GM20431 (cell line): ENCODE measurements around the gene PLEKHG5.
"Not testable (repeated sequence)": the region's sequence is repeated elsewhere in the genome, so short reads cannot be mapped to it uniquely, and the experiment has no call there.

Experiments
- in situ Hi-C: fragments of 300-500 bp; cut with MseI, MboI; formaldehyde crosslinking; loops from one replicate; pipeline ENCODE4 v1.15.0; 2020; ENCODE audit warnings: low sequenced_read_pairs; ENCODE audit not compliant: unreplicated experiment

Gene PLEKHG5

DNA sequence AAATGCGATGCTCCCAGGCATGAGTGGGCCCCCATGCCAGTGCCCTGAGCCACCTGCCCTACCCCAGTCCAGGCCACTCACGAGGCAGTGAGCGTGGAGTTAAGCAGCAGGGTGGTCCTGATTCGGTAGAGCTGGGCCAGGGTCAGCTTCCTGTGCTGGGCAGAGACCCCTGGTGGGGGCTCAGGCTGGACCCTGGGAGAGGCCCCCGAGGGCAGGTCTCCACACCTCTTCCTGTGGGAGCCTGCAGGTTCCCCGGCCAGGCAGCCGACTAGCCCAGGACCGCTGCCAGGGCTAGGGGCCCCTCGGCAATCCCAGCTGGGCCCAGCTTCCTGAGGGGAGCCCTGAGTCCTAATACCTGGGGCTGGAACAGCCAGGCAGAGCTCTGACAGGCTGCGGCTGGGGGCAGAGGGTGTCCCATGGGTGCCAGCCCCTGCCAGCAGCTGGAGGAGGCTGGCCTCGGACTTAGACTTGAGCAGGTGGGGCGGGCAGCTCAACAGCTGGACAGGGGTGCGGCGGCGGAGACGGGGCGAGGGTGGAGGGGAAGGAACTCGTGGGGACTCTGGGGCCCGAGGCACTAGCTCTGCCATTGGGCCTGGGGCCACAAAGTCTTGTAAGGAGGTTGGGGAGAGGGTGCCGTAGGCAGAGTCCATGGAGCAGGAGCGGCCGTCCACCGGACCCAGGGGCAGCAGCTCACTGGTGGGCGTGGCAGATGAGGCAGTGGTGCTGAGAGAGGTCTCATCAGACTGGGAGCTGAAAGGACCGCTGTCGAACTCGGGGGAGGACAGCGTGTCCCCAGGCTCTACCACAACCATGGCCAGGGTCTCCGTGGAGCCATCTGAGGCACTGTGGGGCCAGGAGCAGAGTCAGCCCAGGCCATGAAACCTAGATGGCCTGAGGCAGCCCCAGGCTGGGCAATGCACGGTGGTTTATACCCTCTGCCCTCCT is 23.5 kb downstream of the PLEKHG5 start:
- in situ Hi-C loops = no loop called here

DNA sequence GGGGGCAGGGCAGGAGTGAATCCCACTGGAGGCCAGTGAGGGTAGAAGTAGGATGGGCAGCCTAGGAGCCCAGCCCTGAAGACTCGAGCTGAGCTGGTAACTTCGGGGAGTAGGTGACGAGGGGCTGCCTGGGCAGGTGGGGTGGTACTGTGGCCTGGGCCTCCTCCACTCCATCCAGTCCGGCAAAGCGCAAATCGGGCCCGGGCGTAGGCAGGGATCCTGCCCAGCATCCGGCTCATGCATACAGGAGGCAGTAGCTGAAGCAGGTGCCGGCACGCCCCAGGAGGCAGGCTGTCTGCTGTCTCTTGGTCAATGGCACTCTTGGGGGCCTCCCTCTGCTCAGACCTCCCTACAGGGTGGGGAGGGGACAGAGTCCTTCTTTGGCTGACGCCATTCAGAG is 24.2 kb downstream of the PLEKHG5 start:
- in situ Hi-C loops = no loop called here

DNA sequence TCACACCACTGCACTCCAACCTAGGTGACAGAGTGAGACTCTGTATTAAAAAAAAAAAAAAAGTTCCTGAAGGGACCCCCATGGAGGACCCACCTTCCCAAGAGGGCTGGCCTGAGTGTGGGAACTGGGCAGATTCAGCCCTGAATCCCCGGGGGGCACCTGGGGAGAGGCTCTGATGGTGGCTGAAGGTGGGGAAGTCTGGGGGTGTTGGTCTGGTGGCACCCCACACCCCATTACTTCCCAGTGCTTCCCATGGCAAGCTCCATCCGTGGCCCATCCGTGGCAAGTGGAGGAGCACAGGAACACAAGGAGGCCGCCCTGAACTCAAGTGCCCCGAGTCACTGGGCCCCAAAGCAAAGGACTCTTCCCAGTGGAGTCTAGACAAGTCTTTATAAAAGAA is 24.7 kb downstream of the PLEKHG5 start:
- in situ Hi-C loops = no loop called here

DNA sequence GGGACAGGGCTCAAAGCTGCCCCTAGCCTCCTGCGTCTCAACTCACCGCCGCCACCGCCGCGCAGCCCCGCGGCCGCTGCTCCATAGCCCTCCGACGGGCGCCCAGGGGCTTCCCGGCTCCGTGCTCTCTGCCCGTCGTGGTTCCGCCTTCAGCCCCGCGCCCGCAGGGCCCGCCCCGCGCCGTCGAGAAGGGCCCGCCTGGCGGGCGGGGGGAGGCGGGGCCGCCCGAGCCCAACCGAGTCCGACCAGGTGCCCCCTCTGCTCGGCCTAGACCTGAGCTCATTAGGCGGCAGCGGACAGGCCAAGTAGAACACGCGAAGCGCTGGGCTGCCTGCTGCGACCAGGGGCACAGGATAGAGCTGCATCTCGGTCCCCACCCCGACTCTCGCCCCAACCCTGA is 25.4 kb downstream of the PLEKHG5 start, which contains the start of gene TNFRSF25:
Gene TNFRSF25 (minus strand): TSS at position 151 of the 400 bp plus-strand sequence. CDS start 66 bp downstream, at position 85.
- in situ Hi-C loops = no loop called here

DNA sequence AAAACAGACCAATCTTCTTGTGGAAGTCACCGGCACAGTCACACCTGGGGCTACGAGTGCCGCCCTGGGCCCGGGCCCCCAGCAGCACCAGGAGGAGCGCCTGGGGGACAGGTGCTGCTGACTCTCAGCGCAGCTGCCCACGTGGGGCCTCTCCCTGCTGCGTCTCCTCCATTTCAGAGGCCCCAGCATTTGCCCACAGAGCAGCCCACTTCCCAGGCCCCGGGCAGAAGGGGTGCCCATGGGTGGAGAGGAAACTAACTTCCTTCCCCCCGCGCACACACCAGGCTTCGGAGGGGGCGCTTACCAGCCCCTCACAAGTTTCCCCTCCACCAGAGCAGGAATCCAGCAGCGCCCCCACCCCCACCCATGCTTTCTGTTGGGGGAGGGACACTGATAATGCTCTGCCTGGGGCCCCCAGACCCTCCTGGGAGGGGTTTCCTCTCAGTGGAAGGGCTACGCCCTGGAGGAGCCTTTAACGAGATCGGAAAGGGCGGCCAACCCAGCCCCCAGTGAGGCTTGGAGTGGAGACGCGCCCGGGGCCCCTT is 25.9 kb downstream of the PLEKHG5 start:
- in situ Hi-C loops = no loop called here

DNA sequence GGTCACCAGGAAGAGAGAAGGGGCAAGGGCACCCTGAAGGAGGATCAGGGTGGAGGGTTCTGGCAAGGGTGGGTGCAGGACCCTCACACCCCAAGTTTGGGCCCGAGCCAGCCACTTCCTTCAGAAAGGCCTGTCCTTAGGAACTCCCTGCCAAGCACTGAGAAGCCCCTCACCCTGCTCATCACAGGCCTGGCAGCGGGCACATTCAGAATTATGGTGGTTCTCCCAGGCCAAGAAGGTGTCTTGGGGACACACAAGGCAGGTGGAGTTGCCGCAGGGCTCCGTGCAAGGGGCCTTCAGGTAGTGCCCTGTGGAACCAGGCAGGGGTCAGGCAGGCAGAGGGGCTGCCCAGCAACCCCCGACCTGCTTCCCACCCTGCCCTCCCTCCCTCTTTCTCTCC is 26.6 kb downstream of the PLEKHG5 start:
- in situ Hi-C loops = no loop called here

DNA sequence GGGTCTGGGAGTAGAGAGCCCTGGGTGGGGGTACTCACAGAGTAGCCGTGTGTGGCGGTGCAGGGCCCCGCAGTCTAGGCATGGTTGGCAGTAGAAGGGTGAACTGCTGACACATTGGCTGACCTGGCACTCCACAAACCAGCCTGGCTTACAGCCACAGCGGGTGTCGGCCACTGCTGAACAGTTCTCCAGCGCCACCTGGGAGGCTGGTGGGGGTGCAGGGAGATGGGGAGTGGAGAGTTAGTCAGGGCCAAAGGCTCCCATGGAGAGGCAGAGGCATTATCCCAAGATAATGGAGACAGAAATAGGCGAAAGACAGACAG is 27.0 kb downstream of the PLEKHG5 start:
- in situ Hi-C loops = no loop called here

DNA sequence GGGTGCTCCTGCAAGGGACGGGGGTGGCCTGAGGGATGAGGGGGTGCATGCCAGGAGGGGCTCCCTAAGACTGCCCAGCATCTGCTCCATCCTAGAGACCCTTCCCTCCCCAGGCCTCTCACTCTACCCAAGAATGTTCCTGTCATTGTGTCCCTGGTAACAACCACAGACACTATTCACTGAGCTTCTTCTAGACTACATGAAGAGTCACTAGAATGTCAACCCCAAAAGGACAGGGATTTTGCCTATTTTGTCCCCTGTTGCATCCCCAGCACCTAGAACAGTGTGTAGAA is 28.4 kb downstream of the PLEKHG5 start:
- in situ Hi-C loops = no loop called here

DNA sequence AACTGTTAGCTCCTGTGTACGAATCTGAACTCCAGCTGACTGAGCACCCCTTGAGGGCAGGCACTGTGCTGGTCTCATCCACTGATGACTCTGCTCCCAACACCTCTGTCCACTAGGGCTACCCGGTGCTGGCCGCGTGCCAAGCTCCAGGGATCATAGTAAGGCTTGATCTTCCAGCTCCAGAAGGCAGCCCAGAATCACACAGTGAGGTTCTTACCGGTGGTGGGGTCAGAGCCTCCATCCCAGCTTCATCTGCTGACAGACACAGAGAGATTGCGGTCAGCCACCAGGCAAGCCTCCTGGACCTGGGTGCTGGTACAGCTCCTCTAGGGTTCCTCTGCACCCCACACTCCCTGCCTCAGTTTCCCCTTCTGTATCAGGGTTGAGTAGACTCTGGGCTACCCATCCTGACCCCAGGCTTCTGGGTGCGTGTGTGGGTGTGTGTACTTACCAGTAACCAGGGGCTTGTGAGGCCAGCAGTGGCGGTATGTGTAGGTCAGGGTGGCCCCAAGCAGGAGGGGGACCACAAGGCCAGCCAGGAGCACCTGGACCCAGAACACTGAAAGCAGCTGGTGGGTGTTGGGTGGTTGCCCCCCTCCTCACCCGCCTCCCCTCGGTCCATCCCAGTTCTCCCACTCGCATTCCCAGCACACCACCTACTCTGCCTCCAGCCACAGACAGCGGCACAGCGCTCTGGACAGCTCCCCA is 28.9 kb downstream of the PLEKHG5 start:
- in situ Hi-C loops = no loop called here

DNA sequence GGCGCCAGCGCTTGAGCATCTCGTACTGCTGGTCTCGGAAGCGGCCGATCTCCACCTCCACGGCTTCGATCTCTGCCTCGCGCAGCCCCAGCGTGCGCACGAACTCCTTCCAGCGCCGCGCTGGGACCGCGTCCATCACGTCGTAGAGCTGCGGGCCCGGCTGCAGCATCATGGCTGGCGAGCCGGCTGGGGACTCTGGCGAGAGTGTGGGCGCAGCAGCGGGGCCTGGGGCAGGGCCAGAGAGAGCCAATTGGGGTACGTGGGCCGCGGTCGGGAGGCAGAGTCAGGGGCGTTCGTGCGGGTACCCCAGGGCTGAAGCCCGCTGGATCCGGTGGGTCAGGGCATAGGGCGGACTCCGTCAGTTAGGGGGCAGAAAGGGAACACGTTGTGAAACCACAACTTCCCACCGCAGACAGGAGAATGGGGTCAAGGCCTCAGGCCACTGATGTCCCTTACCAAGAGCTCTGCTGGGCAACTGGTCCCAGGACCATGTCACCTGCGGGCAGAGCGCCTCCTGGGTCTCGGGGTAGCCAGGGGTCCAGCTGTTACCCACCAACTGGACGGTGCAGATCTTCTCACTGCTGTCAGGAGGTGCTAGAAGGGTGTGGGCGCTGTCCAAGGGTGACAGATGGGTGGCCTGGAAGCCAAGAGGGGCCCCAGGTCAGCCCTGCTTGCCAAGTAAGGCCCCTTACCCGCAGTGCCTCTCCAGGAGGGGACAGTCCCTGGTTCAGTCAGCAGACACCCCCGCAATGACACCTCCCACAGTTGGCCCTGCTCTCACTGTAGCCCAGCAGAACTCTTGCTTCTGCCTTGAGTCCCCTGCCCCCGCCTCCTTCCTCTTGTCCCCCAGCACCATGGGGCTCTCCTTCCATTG is 29.7 kb downstream of the PLEKHG5 start:
- in situ Hi-C loops = no loop called here

DNA sequence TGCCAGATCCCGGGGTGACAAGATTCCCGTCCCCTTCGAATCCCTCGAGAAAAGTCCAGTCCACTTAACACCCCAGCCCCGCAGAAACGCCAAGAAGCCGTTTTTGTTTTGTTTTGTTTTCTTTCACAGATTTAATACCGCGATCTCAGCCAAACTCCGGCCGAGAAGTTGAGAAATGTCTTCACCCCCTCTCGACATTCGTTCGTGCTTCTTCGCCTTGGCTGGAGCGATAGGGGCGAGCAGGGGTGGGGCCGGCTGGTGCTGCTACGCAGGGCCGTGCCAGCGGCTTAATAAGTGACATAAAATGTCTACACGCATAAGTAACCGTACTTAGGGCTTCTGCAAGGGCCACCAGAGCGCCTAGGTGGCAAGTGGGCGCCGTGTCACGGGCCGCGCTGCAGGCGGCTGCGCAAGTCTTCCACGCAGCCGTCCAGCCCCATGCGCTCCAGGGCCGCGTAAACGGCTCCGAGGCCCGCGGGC is 30.4 kb downstream of the PLEKHG5 start:
- in situ Hi-C loops = no loop called here

DNA sequence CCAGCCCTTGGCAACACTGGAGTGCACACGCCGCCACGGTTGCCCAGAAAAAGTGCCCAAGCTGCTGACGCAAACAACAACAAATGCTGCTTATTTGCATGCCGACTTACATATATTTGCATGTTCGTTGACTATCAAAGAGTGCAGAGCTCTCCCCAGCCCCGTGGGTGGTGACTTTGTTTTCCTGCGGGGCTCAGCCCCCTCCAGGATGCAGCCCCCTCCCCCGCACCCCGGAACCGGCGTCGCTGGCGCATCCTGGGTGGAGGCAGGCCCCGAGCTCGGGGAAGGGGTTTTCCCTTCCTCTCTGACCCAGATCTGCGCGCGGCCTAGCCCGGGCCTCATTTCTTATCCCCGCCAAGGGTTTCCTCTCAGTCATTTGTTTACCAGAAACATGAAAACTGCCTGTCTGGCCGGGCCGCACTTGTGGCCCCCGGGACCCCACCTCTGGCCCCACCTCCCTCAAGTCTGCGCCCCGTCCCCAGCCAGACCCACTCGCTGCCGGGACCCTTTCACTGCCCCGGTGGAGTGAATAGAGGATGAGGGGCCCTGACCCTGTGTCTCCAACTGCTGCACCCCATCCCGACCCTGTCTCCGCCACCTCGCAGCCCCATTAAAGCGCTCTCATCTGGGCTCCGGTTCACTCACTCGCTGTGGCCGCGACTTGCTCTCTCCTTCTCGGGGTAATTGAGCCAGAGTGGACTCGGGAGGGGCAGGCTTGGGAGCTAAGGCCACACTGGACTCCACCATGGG is 31.0 kb downstream of the PLEKHG5 start:
- in situ Hi-C loops = no loop called here

DNA sequence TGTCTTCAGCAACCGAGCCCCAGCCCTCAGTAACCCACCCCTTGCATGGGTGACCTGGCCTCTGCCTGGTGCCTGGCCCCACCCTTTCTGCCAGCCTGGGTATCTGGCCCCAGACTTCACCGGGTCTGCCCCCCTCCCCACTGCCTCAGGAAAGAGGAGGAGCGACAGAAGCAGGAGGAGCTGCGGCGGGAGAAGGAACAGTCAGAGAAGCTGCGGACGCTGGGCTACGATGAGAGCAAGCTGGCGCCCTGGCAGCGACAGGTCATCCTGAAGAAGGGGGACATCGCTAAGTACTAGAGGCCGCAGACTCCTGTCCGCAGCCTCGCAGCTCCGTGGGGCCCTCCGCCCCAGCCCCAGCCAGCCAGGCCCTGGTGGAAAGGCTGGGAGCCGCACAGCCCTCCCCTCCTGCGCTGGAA is 31.6 kb downstream of the PLEKHG5 start:
- in situ Hi-C loops = no loop called here

DNA sequence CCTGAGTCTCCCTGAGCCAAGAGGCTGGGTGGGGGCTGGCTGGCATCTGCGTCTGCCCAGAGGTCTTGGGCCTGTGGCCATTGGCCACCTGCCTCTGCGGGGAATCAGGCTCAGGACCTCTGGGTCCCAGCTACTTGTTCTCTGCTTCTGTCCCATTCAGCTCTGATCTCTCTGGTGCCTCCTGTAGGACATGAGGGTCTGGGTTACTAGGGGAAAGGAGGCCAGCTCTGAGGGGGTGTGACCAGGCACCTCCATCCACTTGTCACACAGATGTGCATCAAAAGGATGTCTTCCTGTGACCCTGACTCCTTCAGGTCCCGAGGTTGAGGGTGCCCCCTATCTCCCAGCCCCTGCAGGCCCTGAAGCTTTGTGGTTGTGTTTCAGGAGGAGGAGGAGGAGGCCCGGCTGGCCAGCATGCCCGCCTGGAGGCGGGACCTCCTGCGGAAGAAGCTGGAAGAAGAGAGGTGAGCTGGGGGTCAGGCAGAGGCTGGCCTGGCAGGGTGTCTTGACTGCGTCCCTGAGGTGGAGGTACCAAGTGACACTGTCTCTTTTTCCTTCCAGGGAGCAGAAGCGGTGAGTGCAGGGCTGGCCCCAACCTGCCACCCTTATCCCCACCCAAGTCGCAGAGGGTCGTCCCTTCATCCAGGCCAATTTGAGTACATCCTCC is 34.5 kb downstream of the PLEKHG5 start:
- in situ Hi-C loops = no loop called here

DNA sequence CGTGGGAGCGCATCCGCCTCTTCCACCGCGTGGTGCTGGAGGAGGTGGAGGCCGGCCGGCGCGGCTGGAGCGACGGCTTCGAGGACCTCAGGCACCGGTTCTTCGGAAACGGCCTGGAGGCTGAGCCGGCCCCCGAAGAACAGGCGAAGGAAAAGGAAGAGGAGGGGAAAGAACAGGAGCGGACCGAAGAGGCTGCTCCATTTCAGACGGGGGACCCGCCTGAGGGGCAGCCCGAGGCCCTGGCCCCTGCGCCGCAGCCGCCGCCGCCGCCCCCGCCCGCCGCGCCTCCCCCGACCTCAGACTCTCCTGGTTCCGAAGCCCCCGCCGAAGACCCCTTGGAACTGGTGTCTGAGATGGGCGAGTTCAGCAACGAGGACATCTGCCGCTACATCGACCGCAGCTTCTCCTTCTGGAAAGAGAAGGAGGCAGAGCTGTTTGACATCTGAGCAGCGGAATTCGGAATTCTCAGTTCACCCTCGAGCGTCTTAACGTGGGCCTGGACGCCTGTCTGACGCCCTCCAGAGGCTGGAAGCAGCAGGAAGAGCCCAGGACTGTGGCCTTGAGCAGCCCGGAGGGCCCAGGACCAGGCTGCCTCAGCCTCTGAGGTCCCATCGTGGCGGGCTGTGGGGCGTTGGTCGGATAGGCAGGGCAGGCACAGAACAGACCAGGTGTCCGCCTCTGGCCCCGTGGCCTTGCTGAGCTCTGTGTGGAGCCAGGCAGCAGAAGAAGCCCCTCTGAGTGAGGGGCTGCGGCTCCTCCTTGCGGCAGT is 35.5 kb downstream of the PLEKHG5 start:
- in situ Hi-C loops = not testable (repeated sequence)

DNA sequence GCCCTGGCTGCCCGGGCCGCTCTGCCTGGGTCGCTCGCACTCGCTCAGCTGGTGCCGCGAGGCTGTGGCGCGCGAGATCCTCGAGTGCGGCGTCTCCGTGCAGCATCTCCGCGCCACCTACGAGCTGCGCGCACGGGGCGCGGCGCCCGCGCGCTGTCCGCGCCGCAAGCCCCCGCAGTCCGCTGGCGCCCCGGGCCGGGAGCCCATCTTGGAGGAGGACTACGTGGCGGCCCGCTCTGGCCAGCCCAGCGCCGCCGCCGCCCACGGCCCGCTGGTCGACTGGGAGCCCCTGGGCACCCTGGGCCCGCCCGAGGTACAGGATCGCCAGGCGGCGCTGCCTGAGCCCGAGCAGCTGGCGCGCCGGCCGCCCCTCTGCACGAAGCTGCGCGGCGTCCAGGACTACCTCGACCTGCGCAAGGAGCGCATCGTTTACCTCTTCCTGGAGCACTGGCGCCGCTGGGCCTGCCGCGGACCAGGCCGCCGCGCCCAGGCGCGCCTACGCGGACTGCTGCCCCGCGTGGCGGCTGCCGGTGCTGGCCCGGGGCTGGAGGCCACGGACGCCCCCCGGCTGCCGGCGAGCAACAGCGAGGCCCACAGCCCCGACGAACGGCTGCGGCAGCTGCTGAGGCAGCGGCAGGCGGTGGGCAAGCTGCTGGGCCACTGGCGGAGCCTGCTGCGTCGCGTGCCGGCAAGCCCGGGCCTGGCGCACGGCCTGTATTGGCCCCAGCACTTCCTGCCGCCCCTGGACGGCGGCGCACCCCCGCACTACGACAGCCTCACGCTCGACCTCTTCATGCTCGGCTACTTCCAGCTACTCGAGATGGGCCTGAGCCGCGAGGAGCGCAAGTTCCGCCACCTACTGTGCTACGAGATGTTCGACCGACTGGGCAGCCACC is 36.4 kb downstream of the PLEKHG5 start:
- in situ Hi-C loops = no loop called here
